Right lung (tissue), 5 donors: ENCODE measurements around the gene CDH6. TPM values are rescaled to one million over a fixed set of nuclear protein-coding genes. Genes with fewer than 3 reads are reported as not detected.
A peak's percentile ranks its signal among the peaks of the same experiment; 100 is the strongest.

Experiments
- DNase-seq, 2 donors: peaks; one replicate each; pipeline ENCODE4 v3.0.0-alpha.2; 2013
- polyA plus RNA-seq, 5 donors: library from polyadenylated mRNA; unstranded; fragments of 120-200 nt; gene quantifications; one replicate each; pipeline versions ENCODE4 v1.2.1 to v1.2.3, GENCODE V29; 2013; ENCODE audit warnings: inconsistent platforms in 1 of 5, low replicate concordance in 1 of 5; ENCODE audit not compliant: insufficient read length in 5 of 5, insufficient read depth in 1 of 5

CDH6 gene
- polyA plus RNA-seq, 5 donors = 5.9 to 10.0 (median 9.1) TPM

DNA sequence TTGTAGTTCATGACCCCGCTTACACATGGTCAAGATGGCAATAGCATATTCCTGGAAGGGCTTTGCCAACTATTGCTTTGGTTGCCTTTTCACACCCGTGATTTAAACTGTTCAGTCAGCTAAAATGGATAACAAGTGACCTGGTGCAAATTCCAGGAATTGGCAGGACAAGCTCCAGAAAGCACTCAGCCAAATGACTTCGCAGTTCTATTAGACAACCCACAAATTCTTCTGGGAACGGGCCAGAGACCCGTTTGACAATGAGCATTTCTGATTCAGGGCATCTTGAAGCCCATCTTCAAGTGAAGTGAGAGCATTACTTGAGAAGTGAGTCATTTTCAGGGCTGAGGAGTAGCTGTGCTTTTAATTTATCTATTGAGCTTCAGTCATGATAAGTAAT, 173.5 kb downstream of the CDH6 start:
- peak in 1 of 2 donors; percentile 2 for DNase-seq

DNA sequence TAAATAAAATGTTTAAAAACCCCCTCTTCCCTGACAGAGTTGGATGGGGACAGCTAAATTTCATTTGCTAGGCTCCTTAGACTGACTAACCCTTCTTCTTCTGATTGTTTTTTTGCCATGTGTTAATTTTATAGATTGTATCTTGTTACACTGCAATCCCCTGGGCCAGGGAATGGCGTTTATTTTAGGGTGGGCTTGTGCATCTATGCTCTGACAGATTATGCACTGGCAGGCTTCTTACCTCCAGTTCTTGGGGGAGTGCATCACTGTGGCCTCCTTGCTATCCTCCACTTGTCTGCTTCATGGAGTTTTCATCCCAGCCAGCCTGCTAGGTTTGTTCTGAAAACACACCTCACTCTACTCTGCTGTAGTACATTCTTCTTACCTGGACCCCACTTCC, 178.6 kb downstream of the CDH6 start:
- no peak for DNase-seq

DNA sequence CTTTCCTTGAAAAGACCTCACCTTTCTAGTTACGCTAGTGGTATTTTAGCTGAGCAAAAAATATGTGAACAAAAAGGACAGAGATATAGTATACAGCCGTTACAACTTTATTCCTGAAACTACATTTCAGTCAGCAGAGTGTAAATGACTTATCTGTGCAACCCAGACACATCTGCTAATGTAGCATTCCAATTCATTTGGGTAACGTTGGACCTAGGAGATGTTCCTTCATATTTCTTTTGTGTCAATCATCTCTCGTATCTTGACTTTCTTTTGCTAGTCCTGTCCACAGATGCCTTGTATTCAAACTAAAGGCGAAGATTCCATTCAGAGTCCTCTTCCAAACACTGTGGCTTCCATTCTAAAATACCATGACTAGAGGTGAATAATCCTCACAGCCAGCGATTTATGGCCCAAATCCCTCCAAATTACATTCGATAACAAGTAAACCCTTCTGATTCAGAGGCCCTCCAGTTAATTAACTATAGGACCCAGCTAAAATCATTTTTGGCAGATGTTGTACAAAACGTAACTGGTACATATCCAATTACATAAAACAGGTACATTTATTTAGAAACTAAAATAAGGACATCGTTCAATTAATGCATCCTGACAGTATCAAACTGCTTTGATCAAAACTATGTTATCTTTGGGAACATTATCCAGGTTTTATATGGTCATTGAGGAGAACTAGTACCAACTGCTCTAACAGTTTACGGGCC, 182.7 kb downstream of the CDH6 start:
- DNase-seq = no peak

DNA sequence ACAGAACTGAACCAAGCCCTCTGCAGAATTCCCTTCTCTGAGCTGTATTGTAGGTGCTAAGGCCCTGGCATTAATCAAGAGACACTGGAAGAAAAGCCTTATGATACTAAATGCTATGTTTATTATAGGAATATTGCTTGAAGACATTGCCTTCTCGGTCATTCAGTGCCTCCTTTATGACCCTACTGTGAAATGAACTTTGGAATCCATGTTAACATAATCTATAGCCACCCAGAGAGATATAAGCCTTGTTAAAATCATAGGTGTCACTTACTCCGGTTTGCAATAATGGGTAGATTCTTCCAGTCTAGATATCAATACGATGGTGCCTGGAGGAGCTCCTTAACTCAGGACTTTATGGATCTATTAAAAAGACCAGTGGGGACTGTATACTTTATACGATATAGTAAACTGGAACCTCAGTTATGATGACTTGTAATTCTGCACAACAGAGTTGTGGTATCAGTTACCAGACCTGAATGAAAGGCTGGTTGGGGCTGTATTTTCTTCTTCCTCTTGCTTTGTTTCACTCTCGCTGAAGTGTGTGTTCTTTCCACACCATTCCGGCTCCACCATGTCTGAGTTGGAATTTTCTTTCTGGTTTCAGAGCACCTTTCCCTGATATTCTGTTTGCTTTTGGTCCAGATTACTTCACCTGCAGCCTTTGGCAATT, 183.9 kb downstream of the CDH6 start:
- no peak for DNase-seq

DNA sequence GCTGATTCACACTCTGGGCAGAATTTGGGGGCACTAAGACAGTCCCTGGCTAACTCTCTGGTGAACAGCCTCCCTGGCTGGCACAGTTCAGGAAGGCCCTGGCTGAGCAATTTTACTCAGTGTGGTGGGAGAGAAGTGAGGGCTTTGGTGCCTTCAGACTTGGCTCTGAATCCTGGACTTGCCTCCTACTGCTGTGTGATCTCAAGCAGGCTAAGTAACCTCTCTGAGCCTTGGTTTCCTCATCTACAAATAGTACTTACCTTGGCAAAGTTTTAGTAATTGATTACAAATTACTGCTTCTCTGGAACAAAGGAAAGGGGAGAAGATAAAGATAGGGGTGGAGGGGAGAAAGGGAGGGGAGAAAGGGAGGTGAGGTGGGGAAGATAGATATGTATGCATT, 184.7 kb downstream of the CDH6 start:
- DNase-seq = no peak
